HEK293 (cell line): Measurements from ENCODE around the gene HOXD10.

ENCODE experiments used
- CTCF ChIA-PET: fragments of 350-600 bp; formaldehyde crosslinking; extraction: SDS; loops from one replicate; lab custom pipeline; 2021; ENCODE audit warnings: antibody characterized with exemption; lab: Yijun Ruan, JAX
- POLR2A ChIA-PET: fragments of 300-600 bp; formaldehyde crosslinking; extraction: SDS; loops from one replicate; lab custom pipeline; 2020; ENCODE audit warnings: antibody characterized with exemption, inconsistent platforms; lab: Yijun Ruan, JAX
- H3K27ac ChIP-seq: fragments of 200-500 bp; sonication (Bioruptor generic); 2 replicates; pipeline ENCODE4 v1.5.1; 2014; ENCODE audit warnings: low read depth, low read length, control low read depth, inconsistent platforms; ENCODE audit errors: extremely low read depth
- H3K36me3 ChIP-seq, 2 experiments: fragments of 200-500 bp in 1 of 2; sonication (Bioruptor generic) in 1 of 2; 1 replicate in 1 of 2; 2 replicates in 1 of 2; pipeline ENCODE4 v1.5.1; 2014 to 2017; ENCODE audit warnings: inconsistent platforms in 2 of 2, low read length in 2 of 2; ENCODE audit not compliant: control insufficient read depth in 2 of 2, insufficient read depth in 1 of 2
- H3K4me1 ChIP-seq: fragments of 200-500 bp; sonication (Bioruptor generic); 2 replicates; pipeline ENCODE4 v1.5.1; 2014; ENCODE audit warnings: mild to moderate bottlenecking, low read length, inconsistent platforms; ENCODE audit not compliant: control insufficient read depth, insufficient read depth
- H3K4me3 ChIP-seq: 2 replicates; pipeline ENCODE4 v1.5.1; 2011; ENCODE audit warnings: low read depth, mild to moderate bottlenecking, control low read depth, low read length, moderate library complexity
- H3K9me3 ChIP-seq: fragments of 200-500 bp; sonication (Bioruptor generic); 2 replicates; pipeline ENCODE4 v1.5.1; 2014; ENCODE audit warnings: low read depth, low read length, inconsistent platforms; ENCODE audit not compliant: control insufficient read depth, insufficient read depth
- GLI4 ChIP-seq: fragments of 450-650 bp; formaldehyde crosslinking; IDR thresholded peaks from 2 replicates; pipeline ENCODE4 v1.5.1; 2016; ENCODE audit warnings: missing biosample characterization, missing genetic modification characterization
- IKZF3 ChIP-seq: fragments of 450-650 bp; IDR thresholded peaks from 2 replicates; pipeline ENCODE4 v1.5.0; 2018; ENCODE audit warnings: missing biosample characterization, mild to moderate bottlenecking, missing genetic modification characterization, moderate library complexity
- ZBTB17 ChIP-seq: fragments of 450-650 bp; formaldehyde crosslinking; IDR thresholded peaks from 2 replicates; pipeline ENCODE4 v1.5.1; 2016; ENCODE audit warnings: missing biosample characterization, missing genetic modification characterization
- ZFHX2 ChIP-seq: fragments of 450-650 bp; formaldehyde crosslinking; conservative IDR thresholded peaks from 2 replicates; pipeline ENCODE4 v1.5.1; 2016; ENCODE audit warnings: missing biosample characterization, missing genetic modification characterization
- ZNF2 ChIP-seq: fragments of 450-650 bp; formaldehyde crosslinking; IDR thresholded peaks from 2 replicates; pipeline ENCODE4 v1.5.1; 2016; ENCODE audit warnings: missing biosample characterization, missing genetic modification characterization
- ZNF266 ChIP-seq: fragments of 450-650 bp; formaldehyde crosslinking; IDR thresholded peaks from 2 replicates; pipeline ENCODE4 v1.5.1; 2016; ENCODE audit warnings: missing biosample characterization, missing genetic modification characterization, low read depth
- ZNF324 ChIP-seq: fragments of 450-650 bp; formaldehyde crosslinking; IDR thresholded peaks from 2 replicates; pipeline ENCODE4 v1.5.1; 2016; ENCODE audit warnings: missing biosample characterization, missing genetic modification characterization
- ZNF335 ChIP-seq: fragments of 450-650 bp; formaldehyde crosslinking; conservative IDR thresholded peaks from 2 replicates; pipeline ENCODE4 v1.5.1; 2016; ENCODE audit warnings: missing biosample characterization, missing genetic modification characterization
- ZNF341 ChIP-seq: fragments of 450-650 bp; formaldehyde crosslinking; IDR thresholded peaks from 2 replicates; pipeline ENCODE4; 2016; ENCODE audit warnings: low read depth, missing biosample characterization, missing genetic modification characterization
- ZNF366 ChIP-seq: fragments of 450-650 bp; formaldehyde crosslinking; conservative IDR thresholded peaks from 2 replicates; pipeline ENCODE4 v1.5.1; 2016; ENCODE audit warnings: missing biosample characterization, missing genetic modification characterization
- ZNF423 ChIP-seq: fragments of 450-650 bp; formaldehyde crosslinking; IDR thresholded peaks from 2 replicates; pipeline ENCODE4 v1.5.1; 2016; ENCODE audit warnings: missing biosample characterization, missing genetic modification characterization
- ZNF48 ChIP-seq: fragments of 450-650 bp; formaldehyde crosslinking; IDR thresholded peaks from 2 replicates; pipeline ENCODE4 v1.5.1; 2016; ENCODE audit warnings: missing biosample characterization, missing genetic modification characterization
- ZNF544 ChIP-seq: fragments of 450-650 bp; formaldehyde crosslinking; IDR thresholded peaks from 2 replicates; pipeline ENCODE4 v1.5.0; 2017; ENCODE audit warnings: missing biosample characterization, missing genetic modification characterization
- ZNF610 ChIP-seq: fragments of 450-650 bp; formaldehyde crosslinking; IDR thresholded peaks from 2 replicates; pipeline ENCODE4 v1.5.1; 2016; ENCODE audit warnings: missing biosample characterization, missing genetic modification characterization, borderline replicate concordance
- ZNF623 ChIP-seq: fragments of 450-650 bp; formaldehyde crosslinking; IDR thresholded peaks from 2 replicates; pipeline ENCODE4 v1.5.1; 2016; ENCODE audit warnings: missing biosample characterization, missing genetic modification characterization
- ZXDB ChIP-seq: fragments of 450-650 bp; formaldehyde crosslinking; IDR thresholded peaks from 2 replicates; pipeline ENCODE4 v1.5.1; 2016; ENCODE audit warnings: missing biosample characterization, missing genetic modification characterization
- TF ChIP-seq, protein P1 (sequence below): fragments of 450-650 bp; formaldehyde crosslinking; IDR thresholded peaks from 2 replicates; pipeline ENCODE4 v1.5.1; 2017; ENCODE audit warnings: missing biosample characterization, missing genetic modification characterization
- TF ChIP-seq, protein P2 (sequence below): fragments of 450-650 bp; formaldehyde crosslinking; IDR thresholded peaks from 2 replicates; pipeline ENCODE4 v1.5.1; 2016; ENCODE audit warnings: missing biosample characterization, missing genetic modification characterization
- TF ChIP-seq, protein P3 (sequence below): fragments of 450-650 bp; formaldehyde crosslinking; IDR thresholded peaks from 2 replicates; pipeline ENCODE4 v1.5.1; 2016; ENCODE audit warnings: missing biosample characterization, missing genetic modification characterization
- TF ChIP-seq, protein P4 (sequence below): fragments of 450-650 bp; formaldehyde crosslinking; IDR thresholded peaks from 2 replicates; pipeline ENCODE4 v1.5.1; 2017; ENCODE audit warnings: missing biosample characterization, missing genetic modification characterization
- TF ChIP-seq, protein P5 (sequence below): fragments of 450-650 bp; formaldehyde crosslinking; IDR thresholded peaks from 2 replicates; pipeline ENCODE4 v1.5.1; 2016; ENCODE audit warnings: missing biosample characterization, missing genetic modification characterization

The HOXD10 gene

DNA sequence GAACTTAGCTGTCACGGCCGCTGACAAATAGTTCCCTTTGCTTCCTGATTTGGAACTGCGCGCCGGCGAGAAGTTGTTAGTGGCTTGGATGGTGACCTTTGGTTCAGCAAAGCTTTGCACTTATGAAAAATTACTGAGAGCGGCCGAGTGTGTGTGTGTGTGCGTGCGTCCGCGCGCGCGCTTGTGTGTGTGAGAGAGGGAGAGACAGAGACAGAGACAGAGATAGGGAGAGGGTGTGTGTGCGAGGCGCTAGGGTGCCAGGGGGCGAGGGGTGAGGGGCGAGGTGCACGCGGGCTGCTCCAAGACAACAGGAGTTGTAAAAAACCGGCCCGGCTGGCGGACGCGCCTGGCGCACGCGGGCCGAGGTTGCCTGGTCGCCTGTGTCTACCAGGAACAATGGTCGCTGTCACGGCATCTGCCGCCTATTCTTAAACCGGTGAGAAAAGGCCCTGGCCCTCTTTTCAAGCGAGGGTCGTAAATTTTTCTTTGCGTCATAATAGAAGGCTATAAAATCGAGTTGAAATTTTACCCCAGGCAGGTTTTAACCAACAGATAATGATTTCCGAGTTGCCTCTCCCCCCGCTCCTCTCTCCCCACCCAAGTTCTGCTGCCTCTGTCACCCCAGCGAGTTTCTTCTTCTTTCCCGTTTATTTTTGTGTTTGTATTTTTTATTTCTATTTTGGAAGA is 41.1 kb downstream of the HOXD10 start (continued):
- peak; percentile 56 for TF ChIP-seq ZNF610
- TF ChIP-seq, protein P1, sequence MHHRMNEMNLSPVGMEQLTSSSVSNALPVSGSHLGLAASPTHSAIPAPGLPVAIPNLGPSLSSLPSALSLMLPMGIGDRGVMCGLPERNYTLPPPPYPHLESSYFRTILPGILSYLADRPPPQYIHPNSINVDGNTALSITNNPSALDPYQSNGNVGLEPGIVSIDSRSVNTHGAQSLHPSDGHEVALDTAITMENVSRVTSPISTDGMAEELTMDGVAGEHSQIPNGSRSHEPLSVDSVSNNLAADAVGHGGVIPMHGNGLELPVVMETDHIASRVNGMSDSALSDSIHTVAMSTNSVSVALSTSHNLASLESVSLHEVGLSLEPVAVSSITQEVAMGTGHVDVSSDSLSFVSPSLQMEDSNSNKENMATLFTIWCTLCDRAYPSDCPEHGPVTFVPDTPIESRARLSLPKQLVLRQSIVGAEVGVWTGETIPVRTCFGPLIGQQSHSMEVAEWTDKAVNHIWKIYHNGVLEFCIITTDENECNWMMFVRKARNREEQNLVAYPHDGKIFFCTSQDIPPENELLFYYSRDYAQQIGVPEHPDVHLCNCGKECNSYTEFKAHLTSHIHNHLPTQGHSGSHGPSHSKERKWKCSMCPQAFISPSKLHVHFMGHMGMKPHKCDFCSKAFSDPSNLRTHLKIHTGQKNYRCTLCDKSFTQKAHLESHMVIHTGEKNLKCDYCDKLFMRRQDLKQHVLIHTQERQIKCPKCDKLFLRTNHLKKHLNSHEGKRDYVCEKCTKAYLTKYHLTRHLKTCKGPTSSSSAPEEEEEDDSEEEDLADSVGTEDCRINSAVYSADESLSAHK: peak; percentile 71; the same call in 1 of the 2 replicates
- TF ChIP-seq, protein P2, sequence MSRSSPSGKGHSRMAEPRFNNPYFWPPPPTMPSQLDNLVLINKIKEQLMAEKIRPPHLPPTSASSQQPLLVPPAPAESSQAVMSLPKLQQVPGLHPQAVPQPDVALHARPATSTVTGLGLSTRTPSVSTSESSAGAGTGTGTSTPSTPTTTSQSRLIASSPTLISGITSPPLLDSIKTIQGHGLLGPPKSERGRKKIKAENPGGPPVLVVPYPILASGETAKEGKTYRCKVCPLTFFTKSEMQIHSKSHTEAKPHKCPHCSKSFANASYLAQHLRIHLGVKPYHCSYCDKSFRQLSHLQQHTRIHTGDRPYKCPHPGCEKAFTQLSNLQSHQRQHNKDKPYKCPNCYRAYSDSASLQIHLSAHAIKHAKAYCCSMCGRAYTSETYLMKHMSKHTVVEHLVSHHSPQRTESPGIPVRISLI (tag by site-specific recombination): peak; percentile 55; the same call in 1 of the 2 replicates
- TF ChIP-seq, protein P3, sequence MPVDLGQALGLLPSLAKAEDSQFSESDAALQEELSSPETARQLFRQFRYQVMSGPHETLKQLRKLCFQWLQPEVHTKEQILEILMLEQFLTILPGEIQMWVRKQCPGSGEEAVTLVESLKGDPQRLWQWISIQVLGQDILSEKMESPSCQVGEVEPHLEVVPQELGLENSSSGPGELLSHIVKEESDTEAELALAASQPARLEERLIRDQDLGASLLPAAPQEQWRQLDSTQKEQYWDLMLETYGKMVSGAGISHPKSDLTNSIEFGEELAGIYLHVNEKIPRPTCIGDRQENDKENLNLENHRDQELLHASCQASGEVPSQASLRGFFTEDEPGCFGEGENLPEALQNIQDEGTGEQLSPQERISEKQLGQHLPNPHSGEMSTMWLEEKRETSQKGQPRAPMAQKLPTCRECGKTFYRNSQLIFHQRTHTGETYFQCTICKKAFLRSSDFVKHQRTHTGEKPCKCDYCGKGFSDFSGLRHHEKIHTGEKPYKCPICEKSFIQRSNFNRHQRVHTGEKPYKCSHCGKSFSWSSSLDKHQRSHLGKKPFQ (tag by site-specific recombination): 0 out of 2 replicates have a peak, but pooled peaks have one; percentile 33

DNA sequence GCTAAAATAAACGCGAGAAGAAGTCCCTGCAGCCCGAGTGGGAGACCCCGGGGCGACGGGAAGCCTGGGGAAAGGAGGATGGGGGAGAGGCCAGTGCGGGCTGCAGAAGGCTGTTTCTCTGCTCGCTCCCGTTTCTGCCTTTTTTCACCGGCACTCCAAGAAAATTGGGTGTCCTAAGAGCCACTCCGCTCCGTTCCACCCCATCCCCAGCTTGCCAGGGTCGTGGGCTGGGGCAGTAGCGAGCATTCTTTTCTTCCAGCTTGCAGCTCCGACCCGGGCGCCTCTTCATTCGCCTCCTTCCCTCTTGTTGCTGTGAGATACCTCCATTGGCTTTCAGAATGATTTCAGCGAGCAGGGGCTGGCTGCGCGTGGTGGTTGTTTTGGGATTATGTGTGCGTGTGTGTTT is 41.6 kb downstream of the HOXD10 start:
- Histone ChIP-seq H3K27ac (peak overlapping the region; percentile 98), H3K4me1 (peaks cover 12% of the 10 kb centered on the region), H3K36me3 (peaks cover 0 to 20% of the 10 kb centered on the region in 2 experiments; a peak in 1 of 3 replicates), H3K9me3 (no peaks in the 10 kb centered on the region), H3K4me3 (peak overlapping the region; percentile 48)
- CTCF ChIA-PET: interaction anchor here (0.6 kb wide), 1 partner anchor 498 kb away, joined by 3 read pairs; no protein-coding TSS in a partner anchor
- TF ChIP-seq ZBTB17 (tag by site-specific recombination): peak; percentile 75
- peak; percentile 100 for TF ChIP-seq ZXDB (tag by site-specific recombination)
- TF ChIP-seq GLI4 (tag by site-specific recombination): no peak
- TF ChIP-seq ZNF423 (tag by site-specific recombination): no peak
- TF ChIP-seq, protein P4, sequence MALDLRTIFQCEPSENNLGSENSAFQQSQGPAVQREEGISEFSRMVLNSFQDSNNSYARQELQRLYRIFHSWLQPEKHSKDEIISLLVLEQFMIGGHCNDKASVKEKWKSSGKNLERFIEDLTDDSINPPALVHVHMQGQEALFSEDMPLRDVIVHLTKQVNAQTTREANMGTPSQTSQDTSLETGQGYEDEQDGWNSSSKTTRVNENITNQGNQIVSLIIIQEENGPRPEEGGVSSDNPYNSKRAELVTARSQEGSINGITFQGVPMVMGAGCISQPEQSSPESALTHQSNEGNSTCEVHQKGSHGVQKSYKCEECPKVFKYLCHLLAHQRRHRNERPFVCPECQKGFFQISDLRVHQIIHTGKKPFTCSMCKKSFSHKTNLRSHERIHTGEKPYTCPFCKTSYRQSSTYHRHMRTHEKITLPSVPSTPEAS (tag by site-specific recombination): peak; percentile 76
- no peak for TF ChIP-seq ZNF48 (tag by site-specific recombination)
- no peak for TF ChIP-seq ZNF623 (tag by site-specific recombination)
- peak; percentile 11; the same call in 1 of the 2 replicates for TF ChIP-seq ZNF335 (tag by site-specific recombination)
- 0 out of 2 replicates have a peak, but pooled peaks have one; percentile 12 for TF ChIP-seq ZNF2 (tag by site-specific recombination)
- peak; percentile 14; the same call in 1 of the 2 replicates for TF ChIP-seq ZNF366 (tag by site-specific recombination)
- TF ChIP-seq ZNF544: no peak
- TF ChIP-seq ZNF266: no peak
- TF ChIP-seq ZNF324 (tag by site-specific recombination): no peak
- TF ChIP-seq IKZF3 (tag by site-specific recombination): no peak
- 0 out of 2 replicates have a peak, but pooled peaks have one; percentile 7 for TF ChIP-seq ZNF341 (tag by site-specific recombination)
- TF ChIP-seq, protein P5, sequence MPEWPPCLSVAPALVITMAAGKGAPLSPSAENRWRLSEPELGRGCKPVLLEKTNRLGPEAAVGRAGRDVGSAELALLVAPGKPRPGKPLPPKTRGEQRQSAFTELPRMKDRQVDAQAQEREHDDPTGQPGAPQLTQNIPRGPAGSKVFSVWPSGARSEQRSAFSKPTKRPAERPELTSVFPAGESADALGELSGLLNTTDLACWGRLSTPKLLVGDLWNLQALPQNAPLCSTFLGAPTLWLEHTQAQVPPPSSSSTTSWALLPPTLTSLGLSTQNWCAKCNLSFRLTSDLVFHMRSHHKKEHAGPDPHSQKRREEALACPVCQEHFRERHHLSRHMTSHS (tag by site-specific recombination): no peak
- TF ChIP-seq ZFHX2: no peak
- POLR2A ChIA-PET: no interaction called here
